GM12801 (cell line): ENCODE results near the gene ZNF672.

Source experiments
- TF ChIP-seq, protein P1 (sequence below): IDR thresholded peaks from one replicate; pipeline ENCODE4 v1.5.1; 2011; ENCODE audit warnings: control low read depth; ENCODE audit not compliant: insufficient read length; ENCODE audit errors: extremely low read depth

The ZNF672 gene

DNA sequence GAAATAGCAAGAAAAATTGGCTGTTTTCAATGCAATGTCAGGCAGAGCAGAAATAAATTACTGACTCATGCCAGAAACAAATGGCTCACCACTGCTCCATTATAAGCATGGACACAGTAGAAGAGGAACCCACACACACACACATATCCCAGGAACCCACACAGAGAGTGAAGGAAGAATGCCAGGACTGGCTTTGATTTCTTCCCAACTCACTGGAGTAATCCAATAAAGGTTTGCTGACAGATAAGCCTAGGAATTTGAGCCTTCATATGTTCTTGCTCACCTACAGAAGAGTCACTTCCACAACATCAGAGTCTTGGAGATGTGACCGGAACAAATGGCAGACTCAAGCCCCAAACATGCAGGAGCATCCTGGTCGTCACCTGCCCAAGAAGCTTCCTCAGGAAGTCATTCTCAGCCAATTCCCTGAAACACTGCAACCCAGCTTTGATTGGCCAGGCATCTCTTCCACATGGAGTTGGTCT, 14.5 kb upstream of the ZNF672 start:
- TF ChIP-seq, protein P1, sequence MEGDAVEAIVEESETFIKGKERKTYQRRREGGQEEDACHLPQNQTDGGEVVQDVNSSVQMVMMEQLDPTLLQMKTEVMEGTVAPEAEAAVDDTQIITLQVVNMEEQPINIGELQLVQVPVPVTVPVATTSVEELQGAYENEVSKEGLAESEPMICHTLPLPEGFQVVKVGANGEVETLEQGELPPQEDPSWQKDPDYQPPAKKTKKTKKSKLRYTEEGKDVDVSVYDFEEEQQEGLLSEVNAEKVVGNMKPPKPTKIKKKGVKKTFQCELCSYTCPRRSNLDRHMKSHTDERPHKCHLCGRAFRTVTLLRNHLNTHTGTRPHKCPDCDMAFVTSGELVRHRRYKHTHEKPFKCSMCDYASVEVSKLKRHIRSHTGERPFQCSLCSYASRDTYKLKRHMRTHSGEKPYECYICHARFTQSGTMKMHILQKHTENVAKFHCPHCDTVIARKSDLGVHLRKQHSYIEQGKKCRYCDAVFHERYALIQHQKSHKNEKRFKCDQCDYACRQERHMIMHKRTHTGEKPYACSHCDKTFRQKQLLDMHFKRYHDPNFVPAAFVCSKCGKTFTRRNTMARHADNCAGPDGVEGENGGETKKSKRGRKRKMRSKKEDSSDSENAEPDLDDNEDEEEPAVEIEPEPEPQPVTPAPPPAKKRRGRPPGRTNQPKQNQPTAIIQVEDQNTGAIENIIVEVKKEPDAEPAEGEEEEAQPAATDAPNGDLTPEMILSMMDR, result no peak

DNA sequence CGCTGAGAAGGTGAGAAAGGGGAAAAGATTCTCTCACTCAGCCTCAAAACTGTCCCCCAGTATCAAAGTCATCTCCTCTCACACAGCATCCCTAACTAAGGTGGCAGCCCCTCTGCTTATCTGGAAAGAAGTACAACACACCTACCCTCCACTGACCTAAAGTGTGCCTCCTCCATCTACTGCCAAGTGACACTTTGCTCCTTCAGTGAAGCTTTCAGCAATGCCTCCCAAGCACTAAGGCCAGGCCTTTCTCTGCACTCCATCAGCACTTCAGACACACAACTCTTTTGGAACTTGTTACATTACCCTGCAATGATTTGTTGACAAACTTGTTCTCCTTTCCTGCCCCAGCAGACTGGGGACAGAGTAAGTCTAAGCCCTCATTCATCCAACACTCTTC, 13.7 kb upstream of the ZNF672 start:
- TF ChIP-seq, protein P1, result no peak

DNA sequence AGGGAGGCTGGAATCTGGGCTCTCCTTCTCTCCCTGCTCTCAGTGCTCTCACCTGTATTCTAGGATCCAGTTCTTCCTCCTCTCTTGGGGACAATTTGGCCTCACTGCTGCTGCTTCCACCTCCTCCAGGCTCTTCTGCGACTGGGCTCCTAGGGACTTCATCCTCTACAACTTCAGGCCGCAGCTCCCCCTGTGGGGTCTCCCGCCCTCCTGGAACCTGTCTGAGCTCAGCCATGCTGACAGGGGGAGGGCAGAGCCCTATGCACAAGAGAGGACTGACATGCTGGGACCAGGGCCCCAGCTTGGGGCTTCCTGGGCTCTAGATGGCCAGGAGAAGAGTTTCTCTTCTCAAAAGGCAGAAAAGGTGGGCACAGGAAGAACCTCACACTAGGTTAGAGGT, 13.3 kb upstream of the ZNF672 start:
- TF ChIP-seq, protein P1, result no peak

DNA sequence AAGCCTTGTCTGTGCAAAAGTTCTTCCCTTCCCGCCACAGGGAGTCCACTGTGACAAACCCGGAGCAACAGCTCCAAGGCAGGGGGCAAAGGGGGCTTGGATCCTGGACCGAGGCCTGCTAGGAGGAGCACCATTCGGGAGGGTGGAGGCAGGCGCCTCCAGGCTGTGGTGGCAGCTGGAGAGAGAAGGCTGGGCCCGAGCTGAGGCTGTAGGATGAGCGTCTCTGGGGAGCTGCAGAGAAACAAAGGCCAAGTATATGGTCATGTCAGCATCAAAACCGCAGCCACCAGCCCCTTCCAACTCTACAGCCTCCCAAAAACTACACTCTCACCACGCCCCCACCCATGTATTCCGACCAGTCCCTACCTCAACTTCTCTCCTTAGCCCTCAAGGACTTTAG, 12.9 kb upstream of the ZNF672 start:
- TF ChIP-seq, protein P1, result no peak

DNA sequence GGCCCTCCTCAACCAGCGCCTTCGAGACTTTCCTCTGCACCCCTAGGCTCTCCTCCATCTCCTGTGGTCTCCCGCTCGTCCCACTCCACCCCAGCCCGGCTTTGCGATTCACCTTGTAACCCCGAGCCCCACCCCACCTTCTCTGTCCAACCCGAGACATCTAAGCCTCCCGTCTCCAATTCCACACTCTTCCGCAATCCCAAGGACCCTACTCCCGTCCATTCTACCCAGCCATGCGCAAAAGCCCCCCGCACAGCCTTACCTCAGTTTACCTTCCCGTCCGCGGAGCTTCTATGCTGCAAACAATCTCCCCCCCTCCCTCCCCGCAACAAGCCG, 12.5 kb upstream of the ZNF672 start:
- TF ChIP-seq, protein P1, result no peak

DNA sequence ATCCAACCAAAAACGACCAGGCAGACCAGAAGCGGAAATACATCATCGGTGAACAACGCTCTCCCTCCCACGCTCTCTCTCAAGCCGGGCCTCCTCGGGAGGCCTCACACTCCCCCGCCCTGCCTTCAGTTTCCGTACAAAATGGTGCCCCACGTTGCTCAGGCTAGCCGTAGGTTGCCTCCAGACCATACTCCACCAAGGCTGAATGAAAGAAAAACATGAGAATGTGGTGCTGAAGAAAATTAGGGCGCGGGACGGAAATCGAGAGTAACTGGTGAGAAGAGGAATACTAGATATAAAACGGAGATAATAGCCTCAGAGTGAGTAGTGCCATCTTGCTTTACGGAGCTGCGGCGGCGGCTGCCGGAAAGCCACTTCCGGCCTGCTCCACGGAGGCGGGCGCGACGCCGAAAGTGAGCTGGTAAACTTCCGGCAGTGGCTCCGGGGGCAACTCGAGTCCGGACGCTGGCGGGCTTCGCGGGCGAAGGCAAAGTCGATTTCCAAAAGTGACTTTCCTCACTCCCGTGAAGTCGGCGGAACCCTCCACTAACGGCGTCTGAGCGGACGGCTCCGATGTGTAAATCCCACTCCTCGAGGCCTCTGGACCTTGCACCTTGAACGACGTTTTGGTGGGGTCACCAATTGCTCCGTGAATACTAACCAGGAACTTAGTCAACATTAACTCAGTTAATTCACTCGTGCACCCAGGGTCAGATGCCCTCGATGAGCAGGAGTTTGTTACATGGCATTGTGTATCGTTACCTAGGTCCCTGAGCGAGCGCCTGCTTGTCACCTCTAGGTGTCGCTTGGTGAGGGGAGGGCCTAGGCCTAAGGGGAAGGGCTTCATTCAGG, 11.9 kb upstream of the ZNF672 start, which contains the start of gene SH3BP5L:
Gene SH3BP5L, minus strand, starts transcription at position 7 of the 852 bp plus-strand sequence. CDS start 980 bp downstream, outside the sequence.
- TF ChIP-seq, protein P1, result no peak

DNA sequence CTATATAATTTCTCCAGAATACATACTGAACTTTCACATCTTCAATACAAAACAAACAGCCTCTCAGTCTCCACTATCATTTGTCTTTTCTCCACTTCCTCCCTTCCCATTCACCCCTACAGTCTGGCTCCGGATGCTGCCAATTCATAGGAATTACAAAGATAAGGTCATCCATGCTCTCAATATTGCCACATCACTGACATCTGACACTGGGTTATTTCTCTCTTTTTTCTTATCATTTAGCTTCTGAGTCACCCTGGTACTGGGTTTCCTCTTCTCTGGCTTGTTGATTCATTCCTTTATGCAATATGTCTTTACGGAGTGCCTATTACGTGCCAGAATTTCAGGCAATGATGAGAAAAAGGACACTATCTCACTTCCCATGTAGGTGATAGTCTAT, 9.2 kb upstream of the ZNF672 start:
- TF ChIP-seq, protein P1, result no peak
